MM.1S (cell line): ENCODE results near the gene KRT81.
"Not testable (repeated sequence)": the region's sequence is repeated elsewhere in the genome, so short reads cannot be mapped to it uniquely, and the experiment has no call there.

ENCODE experiments used
- CTCF ChIP-seq: fragments of 300-600 bp; sonication (generic); IDR thresholded peaks from 2 replicates; pipeline ENCODE4 v1.5.1; 2016; ENCODE audit warnings: antibody characterized with exemption, low read length, mixed read lengths
- EZH2 ChIP-seq: fragments of 300-600 bp; sonication (generic); optimal IDR thresholded peaks from 2 replicates; pipeline ENCODE3; 2017; ENCODE audit warnings: low read depth, mild to moderate bottlenecking, antibody characterized with exemption, low read length, mixed read lengths
- EZH2phosphoT487 ChIP-seq: fragments of 300-600 bp; sonication (generic); IDR thresholded peaks from 2 replicates; pipeline ENCODE4 v1.6.1; 2018; ENCODE audit warnings: antibody characterized with exemption, low read length

DNA sequence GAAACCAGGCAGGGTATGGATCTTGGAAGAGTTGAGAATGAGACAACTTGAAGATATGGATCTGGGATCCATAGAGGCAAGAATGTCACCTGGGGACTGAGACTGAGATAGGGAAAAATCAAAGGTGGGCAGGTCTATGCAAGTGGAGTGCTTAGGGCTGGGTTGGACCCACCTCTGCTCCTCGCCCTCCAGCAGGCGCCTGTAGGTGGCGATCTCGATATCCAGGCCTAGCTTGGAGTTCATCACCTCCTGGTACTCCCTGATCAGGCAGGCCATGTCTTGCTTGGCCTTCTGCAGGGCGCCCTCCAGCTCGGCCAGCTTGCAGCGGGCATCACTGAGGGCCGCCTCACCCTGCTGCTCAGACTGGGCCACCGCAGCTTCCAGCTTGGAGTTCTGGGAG lies 24.4 kb upstream of the KRT81 start:
- peak; percentile 34 for TF ChIP-seq CTCF
- TF ChIP-seq EZH2phosphoT487, EZH2: not testable (repeated sequence)
